Kidney epithelial cell (primary cell): ENCODE results near the gene FOSL2. TPM values are rescaled to one million over a fixed set of nuclear protein-coding genes. Genes with fewer than 3 reads are reported as not detected.

Experiments used
- DNase-seq: peaks from one replicate; pipeline ENCODE4 v3.0.0-alpha.2; 2010; ENCODE audit warnings: low read depth
- H3K27me3 ChIP-seq: 2 replicates; pipeline ENCODE4 v1.6.0; 2011; ENCODE audit warnings: low read length; ENCODE audit not compliant: control insufficient read depth, insufficient read depth
- H3K36me3 ChIP-seq: 2 replicates; pipeline ENCODE4 v1.5.1; 2011; ENCODE audit warnings: low read length; ENCODE audit not compliant: control insufficient read depth, insufficient read depth
- H3K4me3 ChIP-seq: 2 replicates; pipeline ENCODE4 v1.5.1; 2011; ENCODE audit warnings: low read depth, mild to moderate bottlenecking, control low read depth, low read length
- total RNA-seq: library from RNA; depleted of rRNA; stranded (reverse); fragments of >200 nt; gene quantifications from 2 replicates; pipeline ENCODE4 v1.2.3, GENCODE V29; 2015
- TF ChIP-seq, protein P1 (sequence below): IDR thresholded peaks from 2 replicates; pipeline ENCODE4 v1.5.1; 2011; ENCODE audit warnings: mild to moderate bottlenecking, moderate library complexity, low read length, control low read depth, inconsistent platforms; ENCODE audit not compliant: insufficient read depth, poor library complexity, severe bottlenecking

FOSL2 gene
- total RNA-seq, 1 donor from 2014 or later, result 85.5 TPM

GRCh38 chr2:28355521-28356094 lies 37.0 kb upstream of the FOSL2 start:
- H3K4me3 ChIP-seq, result no peak overlapping the region
- TF ChIP-seq, protein P1, sequence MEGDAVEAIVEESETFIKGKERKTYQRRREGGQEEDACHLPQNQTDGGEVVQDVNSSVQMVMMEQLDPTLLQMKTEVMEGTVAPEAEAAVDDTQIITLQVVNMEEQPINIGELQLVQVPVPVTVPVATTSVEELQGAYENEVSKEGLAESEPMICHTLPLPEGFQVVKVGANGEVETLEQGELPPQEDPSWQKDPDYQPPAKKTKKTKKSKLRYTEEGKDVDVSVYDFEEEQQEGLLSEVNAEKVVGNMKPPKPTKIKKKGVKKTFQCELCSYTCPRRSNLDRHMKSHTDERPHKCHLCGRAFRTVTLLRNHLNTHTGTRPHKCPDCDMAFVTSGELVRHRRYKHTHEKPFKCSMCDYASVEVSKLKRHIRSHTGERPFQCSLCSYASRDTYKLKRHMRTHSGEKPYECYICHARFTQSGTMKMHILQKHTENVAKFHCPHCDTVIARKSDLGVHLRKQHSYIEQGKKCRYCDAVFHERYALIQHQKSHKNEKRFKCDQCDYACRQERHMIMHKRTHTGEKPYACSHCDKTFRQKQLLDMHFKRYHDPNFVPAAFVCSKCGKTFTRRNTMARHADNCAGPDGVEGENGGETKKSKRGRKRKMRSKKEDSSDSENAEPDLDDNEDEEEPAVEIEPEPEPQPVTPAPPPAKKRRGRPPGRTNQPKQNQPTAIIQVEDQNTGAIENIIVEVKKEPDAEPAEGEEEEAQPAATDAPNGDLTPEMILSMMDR, result no peak
- no peaks in the 10 kb centered on the region for H3K27me3 ChIP-seq
- H3K36me3 ChIP-seq, result no peaks in the 10 kb centered on the region
- DNase-seq, result no peak

DNA sequence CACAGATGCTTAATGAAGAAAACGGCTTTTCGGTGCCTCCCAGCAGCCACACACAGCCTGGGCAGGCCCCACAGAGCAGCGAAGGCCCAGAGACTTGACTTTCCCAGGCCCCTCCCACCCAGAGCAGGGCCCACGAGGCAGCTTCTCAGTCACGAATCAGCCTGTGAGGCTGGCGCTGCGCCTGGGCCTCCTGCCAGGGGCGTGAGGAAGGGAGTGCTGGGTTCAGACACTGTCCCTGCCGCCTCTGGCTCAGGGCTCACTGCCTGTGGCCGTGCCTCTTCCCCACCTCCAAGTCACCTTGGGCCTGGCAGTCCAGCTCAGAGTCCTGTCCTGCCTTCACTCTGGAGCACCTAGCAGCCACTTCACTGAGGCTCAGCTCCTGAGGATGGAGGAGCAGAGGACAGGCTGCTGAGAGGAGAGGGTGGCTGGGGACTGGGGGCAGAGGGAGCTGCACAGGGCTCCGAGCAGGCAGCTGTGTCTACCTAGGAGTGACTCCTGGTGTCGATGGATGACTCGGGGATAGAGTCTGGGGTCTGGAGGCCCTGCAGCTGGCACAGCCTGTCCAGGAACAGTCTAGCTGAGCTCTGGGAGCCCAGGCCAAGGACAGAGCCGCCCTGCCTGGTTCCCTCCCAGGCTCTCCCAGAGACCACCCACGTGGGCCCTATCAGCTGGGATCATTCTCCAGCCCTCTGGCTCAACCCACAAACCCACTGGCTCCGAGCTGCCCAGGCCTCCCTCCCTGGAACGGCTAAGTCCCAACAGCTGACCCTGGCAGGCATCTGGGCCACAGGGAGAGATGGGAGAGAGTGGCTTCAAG lies 36.4 kb upstream of the FOSL2 start:
- no peaks in the 10 kb centered on the region for H3K36me3 ChIP-seq
- TF ChIP-seq, protein P1, result no peak
- no peak for DNase-seq

DNA sequence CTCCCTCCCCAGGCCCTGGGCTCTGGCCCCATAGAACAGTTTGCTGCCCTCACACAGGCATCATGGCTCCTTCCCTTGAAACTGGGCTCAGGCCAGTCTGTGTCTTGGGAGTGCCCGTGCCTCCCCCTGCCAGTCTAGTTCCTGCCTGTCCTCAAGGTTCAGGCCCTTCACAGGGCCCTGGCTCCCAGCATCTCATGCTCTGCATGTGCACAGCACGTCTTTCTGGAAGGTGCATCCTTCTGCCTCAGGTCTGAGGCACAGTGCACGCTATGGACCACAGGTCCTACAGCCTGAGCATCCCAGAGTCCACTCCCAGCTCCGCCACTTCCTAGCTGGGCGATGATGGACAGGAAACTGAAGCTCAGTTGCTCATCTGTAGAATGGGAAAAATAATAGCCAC lies 35.6 kb upstream of the FOSL2 start:
- Histone ChIP-seq H3K4me3 (no peak overlapping the region), H3K36me3 (no peaks in the 10 kb centered on the region), H3K27me3 (no peaks in the 10 kb centered on the region)
- DNase-seq, result no peak
- TF ChIP-seq, protein P1, result no peak

More for the DNA sequence above, 36.4 kb upstream of the FOSL2 start:
- H3K27me3 ChIP-seq, result no peaks in the 10 kb centered on the region
- no peak overlapping the region for H3K4me3 ChIP-seq

- H3K4me3 ChIP-seq, result no peak overlapping the region
- TF ChIP-seq, protein P1, result no peak
- no peaks in the 10 kb centered on the region for H3K27me3 ChIP-seq
- no peak for DNase-seq
- no peaks in the 10 kb centered on the region for H3K36me3 ChIP-seq
Measured at GRCh38 chr2:28357948-28358667, 34.5 kb upstream of the FOSL2 start.

DNA sequence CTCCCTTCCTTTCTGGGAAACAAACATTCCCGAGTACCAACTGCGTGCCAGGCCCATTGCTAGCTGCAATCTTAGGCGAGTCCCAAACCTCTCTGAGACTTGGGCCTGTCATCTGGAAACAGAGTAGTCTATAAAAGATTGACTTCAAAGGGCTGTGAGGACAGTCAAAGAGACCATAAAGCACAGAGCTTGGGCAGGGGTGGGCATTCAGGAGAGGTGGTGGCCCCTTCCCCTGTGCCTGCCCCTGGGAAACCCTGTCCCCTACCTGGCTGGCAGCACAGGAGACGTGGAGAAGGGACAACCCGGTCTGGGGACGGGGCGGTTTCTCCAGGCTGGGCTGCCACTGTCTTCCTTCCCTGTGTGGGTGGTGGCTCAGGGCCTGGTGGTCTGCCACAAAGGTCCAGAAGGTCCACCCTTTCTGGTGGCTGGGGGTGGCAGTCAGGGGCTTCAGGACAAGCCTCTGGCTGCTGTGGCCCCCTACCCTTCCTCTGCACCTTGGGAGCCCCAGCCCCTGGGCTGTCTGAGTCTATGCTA lies 33.9 kb upstream of the FOSL2 start:
- no peak for DNase-seq
- Histone ChIP-seq H3K27me3 (no peaks in the 10 kb centered on the region), H3K4me3 (no peak overlapping the region), H3K36me3 (no peaks in the 10 kb centered on the region)
- TF ChIP-seq, protein P1, result no peak
